Smooth muscle cell (in vitro differentiated cells): ENCODE results near the gene TFCP2L1. TPM values are rescaled to one million over a fixed set of nuclear protein-coding genes. Genes with fewer than 3 reads are reported as not detected.

ENCODE experiments used
- DNase-seq: peaks from one replicate; lab custom pipeline; 2025; ENCODE audit not compliant: unreplicated experiment; lab: John Stamatoyannopoulos, UW
- H2AFZ ChIP-seq: fragments of 200-600 bp; sonication (generic); 2 replicates; pipeline ENCODE4 v1.6.0; 2016; ENCODE audit warnings: antibody characterized with exemption, low read depth, mild to moderate bottlenecking
- H3F3A ChIP-seq: fragments of 200-600 bp; sonication (generic); 2 replicates; pipeline ENCODE4 v1.6.0; 2017; ENCODE audit warnings: antibody characterized with exemption, low read depth
- H3K27ac ChIP-seq: fragments of 200-600 bp; sonication (generic); 2 replicates; pipeline ENCODE4 v1.5.1; 2016; ENCODE audit warnings: low read depth, mild to moderate bottlenecking
- H3K27me3 ChIP-seq: fragments of 200-600 bp; sonication (generic); 2 replicates; pipeline ENCODE4 v1.6.1; 2016; ENCODE audit warnings: low read depth, mild to moderate bottlenecking
- H3K36me3 ChIP-seq: fragments of 200-600 bp; sonication (generic); 2 replicates; pipeline ENCODE4 v1.5.1; 2016; ENCODE audit warnings: low read depth
- H3K4me1 ChIP-seq: fragments of 200-600 bp; sonication (generic); 2 replicates; pipeline ENCODE4 v1.5.1; 2016; ENCODE audit warnings: low read depth
- H3K4me2 ChIP-seq: fragments of 200-600 bp; sonication (generic); 2 replicates; pipeline ENCODE4 v1.6.0; 2016; ENCODE audit warnings: mild to moderate bottlenecking
- H3K4me3 ChIP-seq: fragments of 200-600 bp; sonication (generic); 2 replicates; pipeline ENCODE4 v1.5.1; 2016; ENCODE audit warnings: mild to moderate bottlenecking
- H3K79me2 ChIP-seq: fragments of 200-600 bp; sonication (generic); 2 replicates; pipeline ENCODE4 v1.6.0; 2016; ENCODE audit warnings: low read depth, mild to moderate bottlenecking
- H3K9ac ChIP-seq: fragments of 200-600 bp; sonication (generic); 2 replicates; pipeline ENCODE4 v1.6.0; 2016; ENCODE audit warnings: low read depth
- H3K9me3 ChIP-seq: fragments of 200-600 bp; sonication (generic); replicated peaks from 2 replicates; pipeline ENCODE4 v1.5.1; 2016; ENCODE audit warnings: low read depth
- H4K20me1 ChIP-seq: fragments of 200-600 bp; sonication (generic); 2 replicates; pipeline ENCODE4 v1.6.0; 2016; ENCODE audit warnings: low read depth
- CTCF ChIP-seq: fragments of 200-600 bp; sonication (generic); IDR thresholded peaks from 2 replicates; pipeline ENCODE4 v1.5.1; 2017; ENCODE audit warnings: borderline replicate concordance, mild to moderate bottlenecking, antibody characterized with exemption; ENCODE audit not compliant: insufficient read depth, poor library complexity, severe bottlenecking
- WGBS: methylation state at CpG from one replicate; pipeline ENCODE4 v1.1.7; 2016; ENCODE audit warnings: low lambda C conversion rate; 5-methylcytosine and 5-hydroxymethylcytosine counted together
- polyA plus RNA-seq: library from polyadenylated mRNA; unstranded; fragments of >200 nt; fragmentation: Nextera tagmentation; extraction: Ambion mirVana; gene quantifications from 2 replicates; pipeline ENCODE4 v1.2.1, GENCODE V29; 2016
- total RNA-seq: library from RNA; depleted of rRNA; stranded (reverse); fragments of >200 nt; gene quantifications from 2 replicates; pipeline ENCODE4 v1.2.3, GENCODE V29; 2014

TFCP2L1 gene
- total and polyA plus RNA-seq, 2 experiments from 2014 or later: 0.13 TPM; not detected in 1

DNA sequence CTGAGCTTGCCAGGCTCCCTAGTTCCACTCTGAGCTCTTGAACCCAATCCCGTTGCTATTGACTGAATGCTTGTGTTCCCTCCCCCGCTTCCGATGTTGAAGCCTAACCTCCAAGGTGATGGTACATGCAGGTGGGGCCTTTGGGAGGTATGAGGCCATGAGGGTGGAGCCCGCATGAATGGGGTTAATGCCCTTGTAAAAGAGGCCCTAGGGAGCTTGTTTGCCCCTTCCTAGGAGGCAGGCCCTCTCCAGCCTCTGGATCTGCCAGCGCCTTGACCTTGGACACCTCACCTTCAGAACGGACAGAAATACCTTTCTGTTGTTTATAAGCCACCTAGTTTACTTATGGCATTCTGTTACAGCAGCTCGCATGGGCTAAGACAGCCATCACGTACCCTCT lies 71.6 kb downstream of the TFCP2L1 start:
- 96% methylated on average over 8 of the region's 8 CpGs for WGBS
- no peak overlapping the region for H3K27ac ChIP-seq

DNA sequence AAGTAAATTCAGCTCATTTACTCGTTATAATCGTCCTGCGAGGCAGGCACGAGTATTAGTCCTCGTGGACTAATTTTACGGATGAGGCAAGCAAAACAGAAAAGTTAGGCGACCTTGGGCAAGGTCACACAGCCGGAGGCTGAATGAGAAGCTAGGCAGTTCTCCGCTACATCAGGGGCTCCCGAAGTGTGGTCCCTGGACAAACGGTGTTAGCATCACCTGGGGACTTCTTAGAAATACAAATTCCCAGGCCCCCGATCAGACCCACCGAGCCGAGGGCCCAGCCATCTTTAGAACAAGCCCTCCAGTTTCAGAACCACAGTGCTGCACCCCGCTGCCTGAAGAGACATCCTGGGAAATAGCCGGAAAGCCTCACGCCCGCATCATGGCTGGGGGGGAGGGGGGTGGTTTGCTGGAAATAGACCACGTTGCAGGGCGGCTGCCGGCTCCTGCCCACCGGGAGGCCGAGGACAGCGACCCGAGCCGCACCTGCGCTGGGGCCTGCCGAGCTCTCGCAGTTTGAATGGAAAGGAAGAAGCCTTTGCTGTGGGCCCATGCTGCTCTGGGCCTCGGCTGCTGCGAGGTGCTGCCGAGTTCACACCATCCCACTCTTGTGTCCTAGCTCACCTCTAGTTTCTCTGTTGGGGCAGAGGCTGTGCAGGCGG lies 72.2 kb downstream of the TFCP2L1 start:
- no peaks in the 10 kb centered on the region for H3K36me3 ChIP-seq
- no peaks in the 10 kb centered on the region for H3K9me3 ChIP-seq
- no peak overlapping the region for H2AFZ ChIP-seq
- TF ChIP-seq CTCF: no peak
- no peak overlapping the region for H3K4me2 ChIP-seq
- no peaks in the 10 kb centered on the region for H3K79me2 ChIP-seq
- H3K27me3 ChIP-seq: no peaks in the 10 kb centered on the region
- no peak overlapping the region for H3K27ac ChIP-seq
- no peaks in the 10 kb centered on the region for H3K4me1 ChIP-seq
- H3F3A ChIP-seq: no peaks in the 10 kb centered on the region
- H3K4me3 ChIP-seq: no peak overlapping the region
- no peak overlapping the region for H3K9ac ChIP-seq
- 88% methylated on average over 33 of the region's 33 CpGs for WGBS
- DNase-seq: no peak
- H4K20me1 ChIP-seq: no peaks in the 10 kb centered on the region

More for the DNA sequence above, 71.6 kb downstream of the TFCP2L1 start:
- H3K4me3 ChIP-seq: no peak overlapping the region
- TF ChIP-seq CTCF: no peak
- DNase-seq: no peak
- H3K4me2 ChIP-seq: no peak overlapping the region
- no peaks in the 10 kb centered on the region for H3K36me3 ChIP-seq
- no peak overlapping the region for H2AFZ ChIP-seq
- H4K20me1 ChIP-seq: no peaks in the 10 kb centered on the region
- no peaks in the 10 kb centered on the region for H3K9me3 ChIP-seq
- H3K27me3 ChIP-seq: no peaks in the 10 kb centered on the region
- no peaks in the 10 kb centered on the region for H3K79me2 ChIP-seq
- H3K9ac ChIP-seq: no peak overlapping the region
- H3K4me1 ChIP-seq: no peaks in the 10 kb centered on the region
- H3F3A ChIP-seq: no peaks in the 10 kb centered on the region

DNA sequence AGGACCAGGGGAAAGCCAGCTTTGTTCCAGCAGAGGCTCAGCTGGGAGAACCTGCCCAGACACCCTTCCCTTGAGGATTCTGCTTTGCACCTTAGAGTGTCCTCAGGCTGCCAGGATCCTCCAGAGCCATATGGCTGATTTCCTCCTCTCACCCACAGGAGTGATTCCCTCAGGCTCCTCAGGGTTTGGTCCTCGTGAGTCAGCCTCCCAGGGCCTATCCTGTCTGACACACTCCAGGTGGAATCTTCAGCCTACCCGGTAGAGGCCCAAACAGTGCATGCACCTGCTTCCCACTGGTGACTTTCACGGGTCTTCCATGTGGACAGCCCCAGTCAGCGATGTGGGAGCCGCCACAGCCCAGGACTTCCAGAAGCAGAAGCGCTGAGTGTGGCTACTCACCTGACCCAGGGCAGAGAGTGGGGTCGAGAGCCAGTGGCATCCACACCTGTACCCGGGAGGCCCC lies 73.3 kb downstream of the TFCP2L1 start:
- Histone ChIP-seq H3F3A (no peaks in the 10 kb centered on the region), H2AFZ (no peak overlapping the region), H3K4me1 (no peaks in the 10 kb centered on the region), H3K9me3 (no peaks in the 10 kb centered on the region), H3K9ac (no peak overlapping the region), H3K4me2 (no peak overlapping the region), H3K27me3 (no peaks in the 10 kb centered on the region), H3K4me3 (no peak overlapping the region), H3K36me3 (no peaks in the 10 kb centered on the region), H3K27ac (no peak overlapping the region), H4K20me1 (no peaks in the 10 kb centered on the region), H3K79me2 (no peaks in the 10 kb centered on the region)
- TF ChIP-seq CTCF: no peak
- WGBS: 93% methylated on average over 8 of the region's 8 CpGs
- DNase-seq: no peak

DNA sequence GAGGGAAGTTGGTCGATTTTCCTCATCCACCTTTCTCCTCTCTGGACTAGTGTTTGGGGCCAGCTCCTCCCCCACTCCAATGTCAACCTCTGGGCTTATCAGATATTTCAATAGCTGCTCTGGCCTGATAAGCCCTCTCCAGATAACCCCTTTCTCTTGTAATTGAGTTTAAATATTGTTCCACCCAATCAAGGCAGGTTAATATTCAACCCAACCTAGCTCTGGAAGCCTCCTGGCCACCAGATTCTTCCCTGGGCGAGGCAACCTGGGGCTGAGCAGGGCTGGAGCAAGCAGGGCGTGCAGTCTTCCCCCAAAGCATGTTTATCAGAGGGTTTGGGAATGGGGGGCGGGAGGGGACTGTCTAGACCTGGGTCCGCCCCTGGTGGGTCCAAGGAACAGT lies 73.8 kb downstream of the TFCP2L1 start:
- Histone ChIP-seq H2AFZ (no peak overlapping the region), H4K20me1 (no peaks in the 10 kb centered on the region), H3K9ac (no peak overlapping the region), H3K27me3 (no peaks in the 10 kb centered on the region), H3K79me2 (no peaks in the 10 kb centered on the region), H3K36me3 (no peaks in the 10 kb centered on the region), H3K4me3 (no peak overlapping the region), H3K4me1 (no peaks in the 10 kb centered on the region), H3K9me3 (no peaks in the 10 kb centered on the region), H3K4me2 (no peak overlapping the region), H3F3A (no peaks in the 10 kb centered on the region), H3K27ac (no peak overlapping the region)
- TF ChIP-seq CTCF: no peak
- DNase-seq: no peak
- WGBS: 88% methylated on average over 5 of the region's 5 CpGs
